DND-41 (cell line): Measurements from ENCODE around the gene MAP2K5.

ENCODE experiments used
- CTCF ChIP-seq: IDR thresholded peaks from 2 replicates; pipeline ENCODE4 v1.5.1; 2012; ENCODE audit warnings: borderline replicate concordance, low read length, moderate library complexity, mild to moderate bottlenecking; ENCODE audit not compliant: poor library complexity, severe bottlenecking; ENCODE audit errors: extremely low read depth
- EZH2 ChIP-seq: IDR thresholded peaks from 3 replicates; pipeline ENCODE4 v1.6.1; 2012; ENCODE audit warnings: borderline replicate concordance, low read depth, mild to moderate bottlenecking, moderate library complexity, low read length, inconsistent platforms; ENCODE audit not compliant: severe bottlenecking

GRCh38 chr15:67776600-67776999, 234.1 kb downstream of the MAP2K5 start:
- TF ChIP-seq CTCF: no peak
- TF ChIP-seq EZH2: no peak
